Neural cell (in vitro differentiated cells): ENCODE data around the gene ZNF845. TPM values are rescaled to one million over a fixed set of nuclear protein-coding genes. Genes with fewer than 3 reads are reported as not detected.
"Not testable (repeated sequence)": the region's sequence is repeated elsewhere in the genome, so short reads cannot be mapped to it uniquely, and the experiment has no call there.

ENCODE experiments used
- H2AFZ ChIP-seq: fragments of 200-600, 300-800 bp; sonication (generic), shearing (Covaris generic); 2 replicates; pipeline ENCODE4 v1.6.0; 2014; ENCODE audit warnings: low read depth, mild to moderate bottlenecking, antibody characterized with exemption, low read length, moderate library complexity
- H3F3A ChIP-seq: fragments of 200-600 bp; shearing (Covaris generic); 2 replicates; pipeline ENCODE4 v1.6.1; 2016; ENCODE audit warnings: mild to moderate bottlenecking, moderate library complexity, mixed read lengths, antibody characterized with exemption, low read length; ENCODE audit not compliant: insufficient read depth, poor library complexity, severe bottlenecking
- H3K27ac ChIP-seq: fragments of 200-600, 300-800 bp; sonication (generic), shearing (Covaris generic); 2 replicates; pipeline ENCODE4 v1.5.1; 2014; ENCODE audit warnings: mild to moderate bottlenecking, low read length, moderate library complexity
- H3K27me3 ChIP-seq: fragments of 300-800, 200-600 bp; sonication (generic), shearing (Covaris generic); 2 replicates; pipeline ENCODE4 v1.6.0; 2014; ENCODE audit warnings: mild to moderate bottlenecking, low read depth, low read length, moderate library complexity; ENCODE audit not compliant: insufficient read depth
- H3K36me3 ChIP-seq: fragments of 300-800, 200-600 bp; sonication (generic), shearing (Covaris generic); 2 replicates; pipeline ENCODE4 v1.5.1; 2014; ENCODE audit warnings: mild to moderate bottlenecking, antibody characterized with exemption, low read length, moderate library complexity; ENCODE audit not compliant: insufficient read depth
- H3K4me2 ChIP-seq: fragments of 300-800, 200-600 bp; sonication (generic), shearing (Covaris generic); 2 replicates; pipeline ENCODE4 v1.6.0; 2014; ENCODE audit warnings: mild to moderate bottlenecking, low read length
- H3K4me3 ChIP-seq: fragments of 300-800, 200-600 bp; sonication (generic), shearing (Covaris generic); 2 replicates; pipeline ENCODE4 v1.5.1; 2014; ENCODE audit warnings: mild to moderate bottlenecking, low read length, moderate library complexity
- H3K79me2 ChIP-seq: fragments of 200-600 bp; shearing (Covaris generic); replicated peaks from 2 replicates; pipeline ENCODE4 v1.6.0; 2014; ENCODE audit warnings: mild to moderate bottlenecking, low read length, moderate library complexity; ENCODE audit not compliant: insufficient read depth
- H3K9ac ChIP-seq: fragments of 300-800, 200-600 bp; sonication (generic), shearing (Covaris generic); 2 replicates; pipeline ENCODE4 v1.6.1; 2016; ENCODE audit warnings: mild to moderate bottlenecking, low read length, mixed read lengths
- H3K9me2 ChIP-seq: fragments of 200-600 bp; shearing (Covaris generic); 2 replicates; pipeline ENCODE4 v1.6.1; 2016; ENCODE audit warnings: mild to moderate bottlenecking, low read length, mixed read lengths; ENCODE audit not compliant: insufficient read depth
- H3K9me3 ChIP-seq: fragments of 200-600, 300-800 bp; sonication (generic), shearing (Covaris generic); 2 replicates; pipeline ENCODE4 v1.6.1; 2016; ENCODE audit warnings: mild to moderate bottlenecking, mixed run types, low read length, moderate library complexity, mixed read lengths
- H4K20me1 ChIP-seq: fragments of 200-600 bp; shearing (Covaris generic); 2 replicates; pipeline ENCODE4 v1.6.1; 2016; ENCODE audit warnings: mild to moderate bottlenecking, mixed run types; ENCODE audit not compliant: insufficient read depth
- CTCF ChIP-seq: fragments of 450-650 bp; IDR thresholded peaks from 2 replicates; pipeline ENCODE4 v1.5.1; 2014; ENCODE audit warnings: antibody characterized with exemption, mild to moderate bottlenecking, moderate library complexity; ENCODE audit not compliant: poor library complexity, severe bottlenecking
- EP300 ChIP-seq: fragments of 450-650 bp; conservative IDR thresholded peaks from 2 replicates; pipeline ENCODE4 v1.6.1; 2014; ENCODE audit warnings: antibody characterized with exemption, mild to moderate bottlenecking, moderate library complexity; ENCODE audit not compliant: poor library complexity, severe bottlenecking
- EZH2 ChIP-seq: fragments of 200-600, 300-800 bp; shearing (Covaris generic), sonication (generic); IDR thresholded peaks from 2 replicates; pipeline ENCODE4 v1.6.1; 2014; ENCODE audit warnings: antibody characterized with exemption, low read length, borderline replicate concordance, mild to moderate bottlenecking; ENCODE audit not compliant: insufficient read depth, poor library complexity, severe bottlenecking
- MXI1 ChIP-seq: fragments of 450-650 bp; conservative IDR thresholded peaks from 2 replicates; pipeline ENCODE4 v1.6.1; 2014; ENCODE audit warnings: antibody characterized with exemption, mild to moderate bottlenecking; ENCODE audit not compliant: poor library complexity, severe bottlenecking
- POLR2AphosphoS5 ChIP-seq: IDR thresholded peaks from 2 replicates; pipeline ENCODE4 v1.6.1; 2012
- RAD21 ChIP-seq: fragments of 450-650 bp; conservative IDR thresholded peaks from 2 replicates; pipeline ENCODE4 v1.6.1; 2014; ENCODE audit warnings: antibody characterized with exemption, mild to moderate bottlenecking, moderate library complexity
- REST ChIP-seq: IDR thresholded peaks from 2 replicates; pipeline ENCODE4 v1.6.1; 2012; ENCODE audit warnings: borderline replicate concordance
- SMC3 ChIP-seq: fragments of 450-650 bp; conservative IDR thresholded peaks from 2 replicates; pipeline ENCODE4 v1.6.1; 2014; ENCODE audit warnings: antibody characterized with exemption, mild to moderate bottlenecking, moderate library complexity; ENCODE audit not compliant: poor library complexity
- TAF1 ChIP-seq: IDR thresholded peaks from 2 replicates; pipeline ENCODE4 v1.6.1; 2012; ENCODE audit warnings: low read depth
- polyA plus RNA-seq: library from polyadenylated mRNA; depleted of rRNA; stranded (reverse); fragments of >200 nt; gene quantifications from 2 replicates; pipeline ENCODE4 v1.2.3, GENCODE V29; 2014

Gene ZNF845
- polyA plus RNA-seq, 1 donor from 2014 or later: 6.1 TPM

- H3K4me3 ChIP-seq: peak overlapping the region; percentile 86
- H3K4me2 ChIP-seq: peak overlapping the region; percentile 4
- no peaks in the 10 kb centered on the region for H3K36me3 ChIP-seq
- TF ChIP-seq MXI1: no peak
- no peak for TF ChIP-seq TAF1
- TF ChIP-seq RAD21: no peak
- no peak for TF ChIP-seq REST
- no peak for TF ChIP-seq POLR2AphosphoS5
- no peak for TF ChIP-seq SMC3
- TF ChIP-seq EZH2: no peak
- TF ChIP-seq CTCF: no peak
- no peak for TF ChIP-seq EP300
- no peaks in the 10 kb centered on the region for H3K27me3 ChIP-seq
- H3K9me2 ChIP-seq: no peaks in the 10 kb centered on the region
- H3K27ac ChIP-seq: peak overlapping the region; percentile 53
- peak overlapping the region; percentile 69 for H3K9ac ChIP-seq
- no peaks in the 10 kb centered on the region for H3K79me2 ChIP-seq
- no peaks in the 10 kb centered on the region for H3F3A ChIP-seq
- H3K9me3 ChIP-seq: no peaks in the 10 kb centered on the region
- H2AFZ ChIP-seq: peak overlapping the region; percentile 90
- H4K20me1 ChIP-seq: no peaks in the 10 kb centered on the region
Observed at GRCh38 chr19:53333066-53333462, 485 bp upstream of the ZNF845 start.

GRCh38 chr19:53344403-53344802 is 10.9 kb downstream of the ZNF845 start:
- not testable (repeated sequence) for H3K4me3 ChIP-seq, H3K79me2 ChIP-seq, H3K9me2 ChIP-seq, H3K9ac ChIP-seq, H3K9me3 ChIP-seq, H3K27ac ChIP-seq, H4K20me1 ChIP-seq, H2AFZ ChIP-seq, H3F3A ChIP-seq, H3K27me3 ChIP-seq, H3K4me2 ChIP-seq, H3K36me3 ChIP-seq

- H3K9ac ChIP-seq: no peak overlapping the region
- H3K27me3 ChIP-seq: no peaks in the 10 kb centered on the region
- H3K4me3 ChIP-seq: no peak overlapping the region
- no peak overlapping the region for H2AFZ ChIP-seq
- H3F3A ChIP-seq: no peaks in the 10 kb centered on the region
- H3K79me2 ChIP-seq: no peaks in the 10 kb centered on the region
- H4K20me1 ChIP-seq: no peaks in the 10 kb centered on the region
- H3K4me2 ChIP-seq: no peak overlapping the region
- peaks cover 30% of the 10 kb centered on the region for H3K9me3 ChIP-seq
- no peak overlapping the region for H3K27ac ChIP-seq
- TF ChIP-seq EZH2 (no peak), SMC3 (no peak), TAF1 (no peak), RAD21 (no peak), MXI1 (no peak), REST (no peak), CTCF (no peak), EP300 (no peak), POLR2AphosphoS5 (no peak)
- peaks cover 39% of the 10 kb centered on the region for H3K36me3 ChIP-seq
- H3K9me2 ChIP-seq: no peaks in the 10 kb centered on the region
Observed at GRCh38 chr19:53355739-53356138, 22.2 kb downstream of the ZNF845 start.
